ENCODE results near the gene NKX2-2.

The NKX2-2 gene

GRCh38 chr20:21516861-21517565 is 3.1 kb upstream of the NKX2-2 start:
- ATAC-seq (replicated peaks) (no peak), DNase-seq (no peak)
- Mint-ChIP-seq H3K27me3 (peaks cover 77 to 89% of the 10 kb centered on the region in 2 donors), H3K4me3 (peak overlapping the region in 1 of 2 donors; percentile 26), H3K4me1 (peaks cover 24 to 33% of the 10 kb centered on the region in 2 donors), H3K27ac (peak overlapping the region; percentile 61), H3K36me3 (peaks cover 5% of the 10 kb centered on the region in 2 donors), H3K9me3 (peaks cover 0 to 3% of the 10 kb centered on the region in 2 donors)

- H3K4me1 Mint-ChIP-seq, result peaks cover 28 to 37% of the 10 kb centered on the region in 2 donors
- peak overlapping the region; percentile 93 for H3K27ac Mint-ChIP-seq
- DNase-seq (no peak), ATAC-seq (replicated peaks) (no peak)
- peaks cover 79 to 92% of the 10 kb centered on the region in 2 donors for H3K27me3 Mint-ChIP-seq
- H3K4me3 Mint-ChIP-seq, result peak overlapping the region in 1 of 2 donors; percentile 68
- peaks cover 5% of the 10 kb centered on the region in 2 donors for H3K36me3 Mint-ChIP-seq
- peaks cover 0 to 3% of the 10 kb centered on the region in 2 donors for H3K9me3 Mint-ChIP-seq
Measured at GRCh38 chr20:21516180-21516567, 2.3 kb upstream of the NKX2-2 start.

GRCh38 chr20:21515300-21516179 is 1.7 kb upstream of the NKX2-2 start:
- Mint-ChIP-seq H3K4me1 (peaks cover 27 to 34% of the 10 kb centered on the region in 2 donors), H3K27me3 (peaks cover 77 to 90% of the 10 kb centered on the region in 2 donors), H3K4me3 (peak overlapping the region in 1 of 2 donors; percentile 68), H3K9me3 (peaks cover 0 to 3% of the 10 kb centered on the region in 2 donors), H3K27ac (peak overlapping the region; percentile 93), H3K36me3 (peaks cover 5% of the 10 kb centered on the region in 2 donors)
- no peak for ATAC-seq (replicated peaks)
- no peak for DNase-seq

GRCh38 chr20:21514553-21515251 is 838 bp upstream of the NKX2-2 start:
- H3K36me3 Mint-ChIP-seq, result peaks cover 5% of the 10 kb centered on the region in 2 donors

GRCh38 chr20:21513181-21513663 is 642 bp downstream of the NKX2-2 start:
- ATAC-seq (replicated peaks), result no peak
- peaks cover 79 to 90% of the 10 kb centered on the region in 2 donors for H3K27me3 Mint-ChIP-seq
- peak overlapping the region; percentile 69 for H3K27ac Mint-ChIP-seq
- peak overlapping the region; percentile 19 to 60 for H3K4me3 Mint-ChIP-seq
- H3K4me1 Mint-ChIP-seq, result peaks cover 36 to 45% of the 10 kb centered on the region in 2 donors
- peaks cover 0 to 3% of the 10 kb centered on the region in 2 donors for H3K9me3 Mint-ChIP-seq
- no peak for DNase-seq
- peaks cover 5% of the 10 kb centered on the region in 2 donors for H3K36me3 Mint-ChIP-seq

More at GRCh38 chr20:21514553-21515251, 838 bp upstream of the NKX2-2 start:
- peaks cover 33 to 42% of the 10 kb centered on the region in 2 donors for H3K4me1 Mint-ChIP-seq
- peaks cover 0 to 3% of the 10 kb centered on the region in 2 donors for H3K9me3 Mint-ChIP-seq
- H3K27ac Mint-ChIP-seq, result no peak overlapping the region
- ATAC-seq (replicated peaks) (no peak), DNase-seq (no peak)
- peaks cover 78 to 90% of the 10 kb centered on the region in 2 donors for H3K27me3 Mint-ChIP-seq
- H3K4me3 Mint-ChIP-seq, result no peak overlapping the region

GRCh38 chr20:21512634-21513180 is 1.2 kb downstream of the NKX2-2 start:
- H3K4me3 Mint-ChIP-seq, result peak overlapping the region; percentile 53 to 60
- ATAC-seq (replicated peaks) (no peak), DNase-seq (no peak)
- peaks cover 0 to 3% of the 10 kb centered on the region in 2 donors for H3K9me3 Mint-ChIP-seq
- H3K4me1 Mint-ChIP-seq, result peaks cover 34 to 48% of the 10 kb centered on the region in 2 donors
- peaks cover 79 to 90% of the 10 kb centered on the region in 2 donors for H3K27me3 Mint-ChIP-seq
- peaks cover 5% of the 10 kb centered on the region in 2 donors for H3K36me3 Mint-ChIP-seq
- H3K27ac Mint-ChIP-seq, result peak overlapping the region; percentile 69

GRCh38 chr20:21511850-21512633 is 1.8 kb downstream of the NKX2-2 start:
- ATAC-seq (replicated peaks), result no peak
- peaks cover 0 to 3% of the 10 kb centered on the region in 2 donors for H3K9me3 Mint-ChIP-seq
- peaks cover 79 to 90% of the 10 kb centered on the region in 2 donors for H3K27me3 Mint-ChIP-seq
- peaks cover 5% of the 10 kb centered on the region in 2 donors for H3K36me3 Mint-ChIP-seq
- H3K4me3 Mint-ChIP-seq, result peak overlapping the region; percentile 53 to 64
- DNase-seq, result no peak
- H3K27ac Mint-ChIP-seq, result peak overlapping the region; percentile 81
- H3K4me1 Mint-ChIP-seq, result peaks cover 31 to 51% of the 10 kb centered on the region in 2 donors

- Mint-ChIP-seq H3K36me3 (peaks cover 5% of the 10 kb centered on the region in 2 donors), H3K27ac (peak overlapping the region; percentile 77), H3K27me3 (peaks cover 79 to 90% of the 10 kb centered on the region in 2 donors), H3K9me3 (peaks cover 0 to 3% of the 10 kb centered on the region in 2 donors), H3K4me1 (peaks cover 33 to 54% of the 10 kb centered on the region in 2 donors), H3K4me3 (peak overlapping the region; percentile 41 to 59)
- ATAC-seq (replicated peaks), result no peak
- no peak for DNase-seq
Measured at GRCh38 chr20:21511485-21511849, 2.4 kb downstream of the NKX2-2 start.

- H3K4me1 Mint-ChIP-seq, result peaks cover 30 to 52% of the 10 kb centered on the region in 2 donors
- H3K36me3 Mint-ChIP-seq, result no peaks in the 10 kb centered on the region
- DNase-seq (no peak), ATAC-seq (replicated peaks) (no peak)
- H3K27ac Mint-ChIP-seq, result peak overlapping the region; percentile 81
- no peaks in the 10 kb centered on the region for H3K9me3 Mint-ChIP-seq
- H3K4me3 Mint-ChIP-seq, result peak overlapping the region; percentile 81 to 83
- H3K27me3 Mint-ChIP-seq, result peaks cover 75 to 90% of the 10 kb centered on the region in 2 donors
Measured at GRCh38 chr20:21510414-21511384, 3.2 kb downstream of the NKX2-2 start.

- ATAC-seq (replicated peaks), result no peak
- Mint-ChIP-seq H3K36me3 (no peaks in the 10 kb centered on the region), H3K4me1 (peaks cover 33 to 60% of the 10 kb centered on the region in 2 donors), H3K9me3 (no peaks in the 10 kb centered on the region), H3K4me3 (peak overlapping the region; percentile 81 to 83), H3K27ac (peak overlapping the region; percentile 81), H3K27me3 (peaks cover 74 to 88% of the 10 kb centered on the region in 2 donors)
- no peak for DNase-seq
Measured at GRCh38 chr20:21509597-21510371, 4.1 kb downstream of the NKX2-2 start.

GRCh38 chr20:21509079-21509596 is 4.7 kb downstream of the NKX2-2 start:
- Mint-ChIP-seq H3K4me3 (peak overlapping the region in 1 of 2 donors; percentile 81), H3K9me3 (no peaks in the 10 kb centered on the region), H3K36me3 (no peaks in the 10 kb centered on the region), H3K27ac (peak overlapping the region; percentile 81), H3K27me3 (peaks cover 70 to 88% of the 10 kb centered on the region in 2 donors), H3K4me1 (peaks cover 32 to 60% of the 10 kb centered on the region in 2 donors)
- ATAC-seq (replicated peaks) (no peak), DNase-seq (no peak)
